Fibroblast of lung (primary cell): Measurements from ENCODE around the gene PSMC4. TPM values are rescaled to one million over a fixed set of nuclear protein-coding genes. Genes with fewer than 3 reads are reported as not detected.

ENCODE experiments used
- DNase-seq, 2 donors: peaks; one replicate each; pipeline versions ENCODE4 v3.0.0 to v3.0.0-alpha.2; 2010; ENCODE audit warnings: low read depth in 2 of 2
- H2AFZ ChIP-seq: 2 replicates; pipeline ENCODE4 v1.5.1; 2012; ENCODE audit warnings: low read length, control low read depth, inconsistent platforms
- H3K27ac ChIP-seq: 2 replicates; pipeline ENCODE4 v1.5.1; 2011; ENCODE audit warnings: low read length, control low read depth; ENCODE audit not compliant: insufficient read depth
- H3K27me3 ChIP-seq: 2 replicates; pipeline ENCODE4 v1.5.1; 2011; ENCODE audit warnings: mild to moderate bottlenecking, low read length; ENCODE audit not compliant: control insufficient read depth, insufficient read depth
- H3K36me3 ChIP-seq: 2 replicates; pipeline ENCODE4 v1.5.1; 2011; ENCODE audit warnings: low read length; ENCODE audit not compliant: control insufficient read depth, insufficient read depth
- H3K4me1 ChIP-seq: 2 replicates; pipeline ENCODE4 v1.5.1; 2011; ENCODE audit warnings: low read length; ENCODE audit not compliant: control insufficient read depth, insufficient read depth; ENCODE audit errors: extremely low read depth
- H3K4me2 ChIP-seq: 2 replicates; pipeline ENCODE4 v1.5.1; 2011; ENCODE audit warnings: low read length, control low read depth; ENCODE audit not compliant: insufficient read depth; ENCODE audit errors: extremely low read depth
- H3K4me3 ChIP-seq, 4 experiments: fragments of 200-600 bp in 1 of 4; sonication (generic) in 1 of 4; replicated peaks in 1 of 4; 2 replicates each; pipeline ENCODE4 v1.5.1; 2011 to 2016; ENCODE audit warnings: low read length in 4 of 4, low read depth in 3 of 4, mild to moderate bottlenecking in 3 of 4, control low read depth in 2 of 4, inconsistent platforms in 1 of 4, mixed read lengths in 1 of 4; ENCODE audit not compliant: insufficient read depth in 1 of 4; ENCODE audit errors: control extremely low read depth in 1 of 4
- H3K79me2 ChIP-seq: 2 replicates; pipeline ENCODE4 v1.5.1; 2012; ENCODE audit warnings: mild to moderate bottlenecking, low read length, inconsistent platforms; ENCODE audit not compliant: control insufficient read depth, insufficient read depth
- H3K9ac ChIP-seq: 2 replicates; pipeline ENCODE4 v1.5.1; 2011; ENCODE audit warnings: mild to moderate bottlenecking, low read length, control low read depth; ENCODE audit not compliant: insufficient read depth
- H3K9me3 ChIP-seq: 2 replicates; pipeline ENCODE4 v1.5.1; 2012; ENCODE audit warnings: low read depth, low read length; ENCODE audit not compliant: control insufficient read depth, insufficient read depth
- H4K20me1 ChIP-seq: 2 replicates; pipeline ENCODE4 v1.5.1; 2011; ENCODE audit warnings: low read length; ENCODE audit not compliant: control insufficient read depth, insufficient read depth; ENCODE audit errors: extremely low read depth
- EZH2 ChIP-seq: IDR thresholded peaks from 2 replicates; pipeline ENCODE4 v1.5.1; 2012; ENCODE audit warnings: low read length, control low read depth, mild to moderate bottlenecking; ENCODE audit errors: missing control alignments
- polyA plus RNA-seq, 2 donors: library from polyadenylated mRNA; depleted of rRNA in 1 of 2; stranded (reverse) in 1 of 2; unstranded in 1 of 2; fragments of >200 nt; gene quantifications; 2 replicates each; pipeline ENCODE4 v1.2.1, GENCODE V29; 2011 to 2012; ENCODE audit warnings: missing spikeins in 1 of 2
- total RNA-seq: library from RNA; depleted of rRNA; stranded (reverse); fragments of >200 nt; gene quantifications from 2 replicates; pipeline ENCODE4 v1.2.1, GENCODE V29; 2014
- TF ChIP-seq, protein P1 (sequence below), 2 donors: IDR thresholded peaks in 1 of 2; conservative IDR thresholded peaks in 1 of 2; 1 replicate in 1 of 2; 2 replicates in 1 of 2; pipeline ENCODE4 v1.5.1; 2011 to 2012; ENCODE audit warnings: low read length in 2 of 2, control low read depth in 1 of 2, inconsistent platforms in 1 of 2, low read depth in 1 of 2, mild to moderate bottlenecking in 1 of 2

PSMC4 gene
- total and polyA plus RNA-seq, 2 donors (not counting 1 experiment from before 2014, with no cell fraction given), result 75.1 to 76.0 TPM

DNA sequence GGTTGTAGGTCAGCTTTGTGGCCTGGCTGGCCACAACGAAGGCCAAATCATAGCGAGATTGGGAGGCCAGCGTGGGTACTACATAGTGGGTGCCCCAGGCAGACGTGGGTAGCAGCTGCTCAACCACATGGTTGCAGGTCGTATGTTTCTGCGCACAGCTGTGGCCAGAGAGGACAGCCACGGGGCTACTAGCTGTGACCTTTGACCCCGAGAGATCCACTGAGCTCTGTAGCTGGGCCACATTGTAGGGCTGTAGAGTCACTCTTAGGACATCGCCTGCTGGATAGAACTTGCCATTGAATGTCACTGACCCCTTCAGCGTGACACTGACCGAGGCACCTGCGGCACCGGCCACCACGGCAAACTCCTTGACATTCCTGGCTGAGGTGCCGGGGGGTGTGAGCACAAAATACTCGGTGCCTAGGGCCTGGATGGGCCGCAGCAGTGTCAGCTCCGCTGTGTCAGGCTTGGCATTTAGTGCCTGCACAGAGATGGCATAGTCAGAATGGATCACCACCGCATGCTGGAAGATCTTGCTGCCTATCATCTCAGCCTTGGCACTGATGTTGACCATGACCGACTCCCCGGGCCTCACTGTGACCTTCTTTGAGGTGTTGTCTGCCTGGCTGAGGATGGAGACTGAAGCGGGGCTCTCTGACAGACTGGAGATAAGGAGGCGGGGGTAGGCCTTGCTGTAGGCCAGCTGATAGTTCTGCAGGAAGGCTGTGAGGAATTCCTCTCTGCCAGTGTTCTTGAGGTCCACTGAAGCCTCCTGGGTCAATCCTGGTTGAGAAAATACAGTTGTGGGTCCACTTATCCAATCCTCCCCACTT, 43.2 kb upstream of the PSMC4 start:
- TF ChIP-seq, protein P1, sequence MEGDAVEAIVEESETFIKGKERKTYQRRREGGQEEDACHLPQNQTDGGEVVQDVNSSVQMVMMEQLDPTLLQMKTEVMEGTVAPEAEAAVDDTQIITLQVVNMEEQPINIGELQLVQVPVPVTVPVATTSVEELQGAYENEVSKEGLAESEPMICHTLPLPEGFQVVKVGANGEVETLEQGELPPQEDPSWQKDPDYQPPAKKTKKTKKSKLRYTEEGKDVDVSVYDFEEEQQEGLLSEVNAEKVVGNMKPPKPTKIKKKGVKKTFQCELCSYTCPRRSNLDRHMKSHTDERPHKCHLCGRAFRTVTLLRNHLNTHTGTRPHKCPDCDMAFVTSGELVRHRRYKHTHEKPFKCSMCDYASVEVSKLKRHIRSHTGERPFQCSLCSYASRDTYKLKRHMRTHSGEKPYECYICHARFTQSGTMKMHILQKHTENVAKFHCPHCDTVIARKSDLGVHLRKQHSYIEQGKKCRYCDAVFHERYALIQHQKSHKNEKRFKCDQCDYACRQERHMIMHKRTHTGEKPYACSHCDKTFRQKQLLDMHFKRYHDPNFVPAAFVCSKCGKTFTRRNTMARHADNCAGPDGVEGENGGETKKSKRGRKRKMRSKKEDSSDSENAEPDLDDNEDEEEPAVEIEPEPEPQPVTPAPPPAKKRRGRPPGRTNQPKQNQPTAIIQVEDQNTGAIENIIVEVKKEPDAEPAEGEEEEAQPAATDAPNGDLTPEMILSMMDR (conservative IDR thresholded peaks at IDR 0.05 in 1 of 2, IDR thresholded peaks at IDR 0.05 in 1 of 2; ENCODE audit: low read depth in 1 of 2, low read length in 2 of 2), result no peak
- TF ChIP-seq EZH2, result no peak
- Histone ChIP-seq H3K36me3 (no peaks in the 10 kb centered on the region), H3K4me3 (no peak overlapping the region), H2AFZ (no peak overlapping the region), H3K27me3 (no peaks in the 10 kb centered on the region), H3K79me2 (no peaks in the 10 kb centered on the region), H3K9me3 (no peaks in the 10 kb centered on the region), H3K27ac (no peak overlapping the region), H3K9ac (no peak overlapping the region), H4K20me1 (no peaks in the 10 kb centered on the region), H3K4me2 (no peak overlapping the region), H3K4me1 (no peaks in the 10 kb centered on the region)
- no peak for DNase-seq

DNA sequence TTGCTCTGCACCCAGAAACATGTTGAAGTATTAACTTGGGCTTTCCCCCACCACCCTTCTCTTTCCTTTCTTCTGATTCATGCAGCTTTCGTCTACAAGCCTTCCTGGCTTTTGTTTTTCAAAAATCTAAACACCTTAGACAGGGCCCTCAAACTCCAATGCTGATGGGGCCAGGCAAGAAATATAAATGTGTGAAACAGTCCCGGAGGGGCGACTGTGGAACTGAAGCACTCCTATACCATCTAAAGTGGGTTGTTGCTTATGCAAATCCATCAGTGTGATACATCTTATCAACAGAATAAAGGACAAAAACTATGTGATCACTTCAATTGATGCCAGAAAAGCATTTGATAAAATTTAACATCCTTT, 42.6 kb upstream of the PSMC4 start:
- no peaks in the 10 kb centered on the region for H3K9me3 ChIP-seq
- H3K36me3 ChIP-seq, result no peaks in the 10 kb centered on the region
- no peak overlapping the region for H3K4me2 ChIP-seq
- H2AFZ ChIP-seq, result no peak overlapping the region
- no peak overlapping the region for H3K4me3 ChIP-seq
- H3K79me2 ChIP-seq, result no peaks in the 10 kb centered on the region
- DNase-seq, result no peak
- no peaks in the 10 kb centered on the region for H4K20me1 ChIP-seq
- no peak overlapping the region for H3K27ac ChIP-seq
- TF ChIP-seq, protein P1 (conservative IDR thresholded peaks at IDR 0.05 in 1 of 2, IDR thresholded peaks at IDR 0.05 in 1 of 2; ENCODE audit: low read depth in 1 of 2, low read length in 2 of 2), result no peak
- TF ChIP-seq EZH2, result no peak
- no peaks in the 10 kb centered on the region for H3K4me1 ChIP-seq
- no peaks in the 10 kb centered on the region for H3K27me3 ChIP-seq
- no peak overlapping the region for H3K9ac ChIP-seq

DNA sequence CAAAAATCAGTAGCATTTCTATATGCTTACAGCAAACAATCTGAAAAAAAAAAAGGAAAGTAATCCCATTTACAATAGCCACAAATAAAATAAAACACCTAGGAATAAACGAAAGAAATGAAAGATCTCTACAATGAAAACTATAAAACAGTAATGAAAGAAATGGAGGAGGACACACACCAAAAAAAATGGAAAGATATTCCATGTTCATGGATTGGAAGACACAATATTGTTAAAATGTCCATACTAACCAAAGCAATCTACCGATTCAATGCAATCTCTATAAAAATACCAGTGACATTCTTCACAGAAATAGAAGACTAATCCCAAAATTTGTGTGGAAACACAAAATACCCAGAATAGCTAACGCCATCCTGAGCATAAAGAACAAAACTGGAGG, 41.2 kb upstream of the PSMC4 start:
- Histone ChIP-seq H3K9ac (no peak overlapping the region), H3K9me3 (no peaks in the 10 kb centered on the region), H3K27me3 (no peaks in the 10 kb centered on the region), H3K27ac (no peak overlapping the region), H3K36me3 (no peaks in the 10 kb centered on the region), H2AFZ (no peak overlapping the region), H3K4me3 (no peak overlapping the region), H4K20me1 (no peaks in the 10 kb centered on the region), H3K4me1 (no peaks in the 10 kb centered on the region), H3K79me2 (no peaks in the 10 kb centered on the region), H3K4me2 (no peak overlapping the region)
- DNase-seq, result no peak
- TF ChIP-seq, protein P1 (conservative IDR thresholded peaks at IDR 0.05 in 1 of 2, IDR thresholded peaks at IDR 0.05 in 1 of 2; ENCODE audit: low read depth in 1 of 2, low read length in 2 of 2), result no peak
- no peak for TF ChIP-seq EZH2
